GM12878 (cell line): Measurements from ENCODE around the gene KANSL3. TPM values are rescaled to one million over a fixed set of nuclear protein-coding genes. Genes with fewer than 3 reads are reported as not detected.

Source experiments
- CBFB ChIP-seq: IDR thresholded peaks from 2 replicates; pipeline ENCODE4 v1.6.1; 2016; ENCODE audit warnings: antibody characterized with exemption, low read depth
- CREM ChIP-seq: IDR thresholded peaks from 2 replicates; pipeline ENCODE4 v1.6.1; 2014; ENCODE audit warnings: antibody characterized with exemption, low read depth
- ESRRA ChIP-seq: IDR thresholded peaks from 2 replicates; pipeline ENCODE4 v1.6.1; 2012; ENCODE audit warnings: mild to moderate bottlenecking, low read length, improper control_type of control experiment
- ETV6 ChIP-seq, 2 experiments: fragments of 450-650 bp in 1 of 2; IDR thresholded peaks in 1 of 2; conservative IDR thresholded peaks in 1 of 2; 2 replicates each; pipeline ENCODE4 v1.6.1; 2014; ENCODE audit warnings: antibody characterized with exemption in 1 of 2, borderline replicate concordance in 1 of 2, low read depth in 1 of 2, mild to moderate bottlenecking in 1 of 2, moderate library complexity in 1 of 2
- FOXK2 ChIP-seq: fragments of 450-650 bp; IDR thresholded peaks from 2 replicates; pipeline ENCODE4 v1.6.1; 2017; ENCODE audit warnings: mild to moderate bottlenecking, moderate library complexity
- FOXM1 ChIP-seq: IDR thresholded peaks from 2 replicates; pipeline ENCODE4 v1.6.1; 2012; ENCODE audit warnings: low read depth, mild to moderate bottlenecking, inconsistent platforms, low read length, moderate library complexity
- IRF5 ChIP-seq: fragments of 450-650 bp; IDR thresholded peaks from 2 replicates; pipeline ENCODE4 v1.6.1; 2017; ENCODE audit warnings: borderline replicate concordance
- KAT2A ChIP-seq: conservative IDR thresholded peaks from 2 replicates; pipeline ENCODE4 v1.6.1; 2011; ENCODE audit warnings: low read depth, low read length; ENCODE audit not compliant: control insufficient read depth
- MYB ChIP-seq: fragments of 150-350 bp; IDR thresholded peaks from 2 replicates; pipeline ENCODE4 v1.6.1; 2014; ENCODE audit warnings: mild to moderate bottlenecking, low read depth, low read length, borderline replicate concordance
- NR2F1 ChIP-seq: fragments of 450-650 bp; conservative IDR thresholded peaks from 2 replicates; pipeline ENCODE4 v1.6.1; 2017; ENCODE audit warnings: mild to moderate bottlenecking
- PAX8 ChIP-seq: fragments of 450-650 bp; IDR thresholded peaks from 2 replicates; pipeline ENCODE4 v1.6.1; 2017; ENCODE audit warnings: mild to moderate bottlenecking, moderate library complexity
- POLR2A ChIP-seq: IDR thresholded peaks from 2 replicates; pipeline ENCODE4 v1.6.1; 2011; ENCODE audit warnings: low read depth, mild to moderate bottlenecking, low read length
- RAD21 ChIP-seq: IDR thresholded peaks from 2 replicates; pipeline ENCODE4 v1.6.1; 2011; ENCODE audit warnings: mild to moderate bottlenecking, low read depth, low read length, moderate library complexity; ENCODE audit not compliant: insufficient read depth
- RBBP5 ChIP-seq: fragments of 200-600 bp; sonication (generic); conservative IDR thresholded peaks from 2 replicates; pipeline ENCODE4 v1.6.1; 2016
- RELA ChIP-seq: fragments of 450-650 bp; IDR thresholded peaks from 2 replicates; pipeline ENCODE4 v1.8.0; 2014; ENCODE audit warnings: borderline replicate concordance; ENCODE audit not compliant: partially characterized antibody
- RFX5 ChIP-seq: IDR thresholded peaks from 2 replicates; pipeline ENCODE4 v1.6.1; 2011; ENCODE audit warnings: low read depth, low read length, improper control_type of control experiment
- RUNX3 ChIP-seq: IDR thresholded peaks from 2 replicates; pipeline ENCODE4 v1.6.1; 2012; ENCODE audit warnings: low read length, inconsistent platforms
- SIX5 ChIP-seq: IDR thresholded peaks from 2 replicates; pipeline ENCODE4 v1.6.1; 2011; ENCODE audit warnings: mild to moderate bottlenecking, low read depth, low read length, moderate library complexity; ENCODE audit not compliant: severe bottlenecking
- SRF ChIP-seq, 2 experiments: IDR thresholded peaks; 2 replicates each; pipeline ENCODE4 v1.6.1; 2011; ENCODE audit warnings: low read depth in 2 of 2, low read length in 2 of 2, mild to moderate bottlenecking in 1 of 2, moderate library complexity in 1 of 2
- TAF1 ChIP-seq: IDR thresholded peaks from 2 replicates; pipeline ENCODE4 v1.6.1; 2011; ENCODE audit warnings: mild to moderate bottlenecking, low read depth, low read length, borderline replicate concordance
- WRNIP1 ChIP-seq: IDR thresholded peaks from 2 replicates; pipeline ENCODE4 v1.6.1; 2011; ENCODE audit warnings: low read depth, low read length, improper control_type of control experiment, borderline replicate concordance
- ZNF207 ChIP-seq: fragments of 450-650 bp; IDR thresholded peaks from 2 replicates; pipeline ENCODE4 v1.6.1; 2014; ENCODE audit warnings: antibody characterized with exemption, mild to moderate bottlenecking, borderline replicate concordance
- ZNF24 ChIP-seq: fragments of 450-650 bp; IDR thresholded peaks from 2 replicates; pipeline ENCODE4 v1.6.1; 2017; ENCODE audit warnings: antibody characterized with exemption, mild to moderate bottlenecking
- ZNF384 ChIP-seq: IDR thresholded peaks from 2 replicates; pipeline ENCODE4 v1.6.1; 2012; ENCODE audit warnings: low read depth, mild to moderate bottlenecking, low read length, improper control_type of control experiment, borderline replicate concordance
- ZZZ3 ChIP-seq: IDR thresholded peaks from 2 replicates; pipeline ENCODE4 v1.6.1; 2011; ENCODE audit warnings: low read depth; ENCODE audit not compliant: control insufficient read depth, insufficient read length
- polyA plus RNA-seq, 11 experiments: library from polyadenylated mRNA; depleted of rRNA in 4 of 11; unstranded in 6 of 11; stranded (reverse) in 5 of 11; fragments of >200 nt; fragmentation: Nextera tagmentation in 4 of 11; fragmentation: Illumina TruSeq in 1 of 11; extraction: Ambion mirVana in 4 of 11; extraction: Trizol in 1 of 11; gene quantifications; 1 replicate in 1 of 11; 2 replicates in 10 of 11; pipeline versions ENCODE4 v1.2.1 to v1.2.3, GENCODE V29; 2011 to 2016; ENCODE audit warnings: inconsistent platforms in 2 of 11, missing spikeins in 2 of 11, low read depth in 1 of 11
- total RNA-seq, 4 experiments: library from RNA; depleted of rRNA in 3 of 4; stranded (reverse); fragments of >200 nt in 3 of 4; fragmentation: Illumina TruSeq in 1 of 4; extraction: Trizol in 1 of 4; gene quantifications; 2 replicates each; pipeline versions ENCODE4 v1.2.1 to v1.2.3, GENCODE V29; 2013 to 2021
- TF ChIP-seq, protein P1 (sequence below): fragments of 450-650 bp; IDR thresholded peaks from 2 replicates; pipeline ENCODE4 v1.6.1; 2018; ENCODE audit warnings: borderline replicate concordance, mild to moderate bottlenecking; ENCODE audit not compliant: partially characterized antibody

Gene KANSL3
- total and polyA plus RNA-seq, 10 of the 15 experiments (the other 5 are each of a cell fraction or from before 2014, with no cell fraction given), result 5.6 to 25.9 (median 16.7) TPM

GRCh38 chr2:96638144-96639121, at the start of gene KANSL3 (continued):
- peak; percentile 96; the same call in 1 of the 2 replicates for TF ChIP-seq ZNF207
- TF ChIP-seq RBBP5, result no peak
- no peak for TF ChIP-seq PAX8
- TF ChIP-seq WRNIP1, result peak; percentile 97
- no peak for TF ChIP-seq IRF5
- peak in 1 of 2 experiments; percentile 71; a peak in 2 of 4 replicates for TF ChIP-seq SRF (IDR thresholded peaks at IDR 0.05; ENCODE audit: low read depth in 2 of 2, low read length in 2 of 2)
- TF ChIP-seq FOXK2, result peak; percentile 83
- peak; percentile 93 for TF ChIP-seq ESRRA
- peak; percentile 64; the same call in 1 of the 2 replicates for TF ChIP-seq ZNF24
- TF ChIP-seq RFX5, result peak; percentile 78
- peak; percentile 88 for TF ChIP-seq RELA
- TF ChIP-seq, protein P1, sequence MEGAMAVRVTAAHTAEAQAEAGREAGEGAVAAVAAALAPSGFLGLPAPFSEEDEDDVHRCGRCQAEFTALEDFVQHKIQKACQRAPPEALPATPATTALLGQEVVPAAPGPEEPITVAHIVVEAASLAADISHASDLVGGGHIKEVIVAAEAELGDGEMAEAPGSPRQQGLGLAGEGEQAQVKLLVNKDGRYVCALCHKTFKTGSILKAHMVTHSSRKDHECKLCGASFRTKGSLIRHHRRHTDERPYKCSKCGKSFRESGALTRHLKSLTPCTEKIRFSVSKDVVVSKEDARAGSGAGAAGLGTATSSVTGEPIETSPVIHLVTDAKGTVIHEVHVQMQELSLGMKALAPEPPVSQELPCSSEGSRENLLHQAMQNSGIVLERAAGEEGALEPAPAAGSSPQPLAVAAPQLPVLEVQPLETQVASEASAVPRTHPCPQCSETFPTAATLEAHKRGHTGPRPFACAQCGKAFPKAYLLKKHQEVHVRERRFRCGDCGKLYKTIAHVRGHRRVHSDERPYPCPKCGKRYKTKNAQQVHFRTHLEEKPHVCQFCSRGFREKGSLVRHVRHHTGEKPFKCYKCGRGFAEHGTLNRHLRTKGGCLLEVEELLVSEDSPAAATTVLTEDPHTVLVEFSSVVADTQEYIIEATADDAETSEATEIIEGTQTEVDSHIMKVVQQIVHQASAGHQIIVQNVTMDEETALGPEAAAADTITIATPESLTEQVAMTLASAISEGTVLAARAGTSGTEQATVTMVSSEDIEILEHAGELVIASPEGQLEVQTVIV, result peak; percentile 93
- peak; percentile 8 for TF ChIP-seq SIX5
- peak; percentile 84 for TF ChIP-seq CREM
- TF ChIP-seq RAD21, result no peak
- peak; percentile 99 for TF ChIP-seq POLR2A
- TF ChIP-seq FOXM1, result no peak
- TF ChIP-seq MYB, result peak; percentile 67; the same call in 1 of the 2 replicates
- TF ChIP-seq ZNF384, result no peak
- TF ChIP-seq KAT2A, result no peak
- TF ChIP-seq RUNX3, result peak; percentile 90
- TF ChIP-seq NR2F1, result peak; percentile 55
- TF ChIP-seq ZZZ3, result no peak
- peak; percentile 73; the same call in 1 of the 2 replicates for TF ChIP-seq TAF1
- TF ChIP-seq CBFB, result peak; percentile 84
- peak in 1 of 2 experiments; percentile 41; a peak in 1 of 4 replicates for TF ChIP-seq ETV6 (conservative IDR thresholded peaks at IDR 0.05 in 1 of 2, IDR thresholded peaks at IDR 0.05 in 1 of 2; ENCODE audit: borderline replicate concordance in 1 of 2, low read depth in 1 of 2)
